ENCODE measurements around the gene NPHP4.
"Not testable (repeated sequence)": the region's sequence is repeated elsewhere in the genome, so short reads cannot be mapped to it uniquely, and the experiment has no call there.

Gene NPHP4

DNA sequence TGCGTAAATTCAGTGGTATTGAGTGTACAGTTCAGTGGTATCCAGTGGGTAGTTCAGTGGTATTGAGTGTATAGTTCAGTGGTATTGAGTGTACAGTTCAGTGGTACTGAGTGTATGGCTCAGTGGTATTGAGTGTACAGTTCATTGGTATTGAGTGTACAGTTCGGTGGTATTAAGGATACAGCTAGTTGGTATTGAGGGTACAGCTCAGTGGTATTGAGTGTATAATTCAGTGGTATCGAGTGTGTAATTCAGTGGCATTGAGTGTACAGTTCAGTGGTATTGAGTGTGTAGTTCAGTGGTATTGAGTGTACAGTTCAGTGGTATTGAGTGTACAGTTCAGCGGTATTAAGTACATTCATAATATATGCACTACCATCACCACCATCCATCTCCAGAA is 30.0 kb upstream of the NPHP4 start:
- no peak for DNase-seq

GRCh38 chr1:6019166-6019845 is 27.1 kb upstream of the NPHP4 start:
- DNase-seq, result no peak

GRCh38 chr1:6017654-6018053 is 25.4 kb upstream of the NPHP4 start:
- not testable (repeated sequence) for DNase-seq

DNA sequence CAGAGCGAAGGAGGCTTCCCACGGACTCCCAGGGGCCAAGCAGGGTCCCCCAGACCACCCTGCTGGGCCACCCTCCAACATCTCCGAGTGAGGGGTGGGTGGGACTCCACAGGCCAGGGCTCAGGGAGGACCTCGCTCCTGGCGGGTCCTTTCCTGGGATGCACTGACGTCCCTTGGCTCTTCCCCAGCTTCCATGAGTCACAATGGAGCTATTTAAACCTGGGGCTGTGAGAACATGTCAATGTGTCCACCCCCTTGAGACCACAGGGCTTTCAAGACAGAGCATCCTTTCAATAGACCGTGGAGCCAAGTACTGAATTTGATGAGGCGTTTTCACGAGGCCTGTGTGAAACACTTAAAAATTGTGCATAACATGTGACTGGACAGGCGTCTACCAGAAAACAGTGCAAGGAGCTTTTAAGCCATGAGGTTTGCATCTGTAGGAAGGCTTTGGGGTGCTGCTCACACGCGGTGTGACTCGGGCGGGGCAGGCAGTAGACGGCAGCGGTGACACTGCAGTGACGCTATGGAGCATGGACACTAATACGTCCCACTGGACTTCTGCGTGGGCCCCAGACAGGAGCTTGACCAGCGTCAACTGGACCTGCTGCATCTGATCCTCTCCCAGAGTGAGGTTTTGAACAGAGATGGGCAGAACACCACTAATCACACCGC is 24.1 kb upstream of the NPHP4 start:
- DNase-seq, result no peak

DNA sequence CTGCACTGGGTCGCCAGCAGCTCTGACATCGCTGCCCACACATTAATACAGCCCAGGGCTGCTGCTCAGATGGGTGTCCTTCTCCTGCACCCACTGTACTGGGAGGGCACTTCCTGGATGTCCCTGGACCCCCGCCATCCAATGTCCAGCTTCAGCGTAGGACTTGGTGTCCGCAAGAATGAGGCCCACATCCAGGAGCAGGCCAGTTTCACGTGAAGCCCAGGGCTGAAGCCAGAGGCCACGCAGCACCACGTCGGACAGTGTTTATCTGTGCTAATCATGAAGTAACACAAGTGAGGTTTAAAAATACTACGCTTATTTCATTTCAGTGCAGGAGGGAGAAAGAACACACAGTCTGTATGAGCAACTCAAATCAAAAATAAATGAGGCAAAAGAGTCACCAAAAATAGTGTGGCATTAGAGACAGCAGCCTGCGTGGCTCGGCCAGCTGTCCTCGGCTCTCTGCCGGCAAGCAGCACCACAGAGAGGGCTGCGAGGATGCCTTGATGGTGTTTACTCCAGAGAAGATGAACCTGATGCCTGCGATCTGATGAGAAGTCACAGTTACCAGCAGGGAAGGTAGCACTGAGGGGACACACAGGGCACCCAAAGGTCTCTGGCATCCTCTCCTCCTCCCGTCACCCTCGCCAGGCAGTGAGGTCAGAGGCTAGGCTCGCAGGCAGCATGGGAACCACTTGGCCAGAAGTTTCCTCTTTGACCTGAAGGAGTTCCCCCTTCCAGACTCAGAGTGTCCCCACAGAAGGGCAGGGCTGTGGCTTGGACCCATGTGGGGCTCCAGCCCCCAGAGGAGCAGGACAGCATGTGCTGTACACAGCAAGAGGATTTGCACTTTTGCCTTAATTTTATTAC is 22.1 kb upstream of the NPHP4 start:
- DNase-seq, result no peak

DNA sequence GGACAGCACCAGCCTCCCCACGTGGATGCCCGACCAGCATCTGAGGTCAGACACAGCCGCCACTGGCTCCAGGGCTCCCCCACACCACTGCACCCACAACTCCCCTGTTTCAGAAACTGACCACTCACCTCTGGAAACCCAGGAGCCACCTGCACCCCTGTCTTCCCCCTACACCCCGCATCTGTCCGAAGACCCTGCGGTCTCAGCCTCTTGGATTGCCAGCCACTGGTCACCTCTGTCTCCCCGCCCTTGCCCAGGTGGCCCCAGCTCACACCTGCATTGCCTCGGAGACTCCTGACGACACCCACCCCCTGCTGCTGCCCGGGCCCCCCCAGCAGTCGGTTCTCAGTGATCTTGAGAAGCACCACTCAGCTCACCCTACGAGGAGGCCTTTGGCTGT is 21.3 kb upstream of the NPHP4 start:
- no peak for DNase-seq

DNA sequence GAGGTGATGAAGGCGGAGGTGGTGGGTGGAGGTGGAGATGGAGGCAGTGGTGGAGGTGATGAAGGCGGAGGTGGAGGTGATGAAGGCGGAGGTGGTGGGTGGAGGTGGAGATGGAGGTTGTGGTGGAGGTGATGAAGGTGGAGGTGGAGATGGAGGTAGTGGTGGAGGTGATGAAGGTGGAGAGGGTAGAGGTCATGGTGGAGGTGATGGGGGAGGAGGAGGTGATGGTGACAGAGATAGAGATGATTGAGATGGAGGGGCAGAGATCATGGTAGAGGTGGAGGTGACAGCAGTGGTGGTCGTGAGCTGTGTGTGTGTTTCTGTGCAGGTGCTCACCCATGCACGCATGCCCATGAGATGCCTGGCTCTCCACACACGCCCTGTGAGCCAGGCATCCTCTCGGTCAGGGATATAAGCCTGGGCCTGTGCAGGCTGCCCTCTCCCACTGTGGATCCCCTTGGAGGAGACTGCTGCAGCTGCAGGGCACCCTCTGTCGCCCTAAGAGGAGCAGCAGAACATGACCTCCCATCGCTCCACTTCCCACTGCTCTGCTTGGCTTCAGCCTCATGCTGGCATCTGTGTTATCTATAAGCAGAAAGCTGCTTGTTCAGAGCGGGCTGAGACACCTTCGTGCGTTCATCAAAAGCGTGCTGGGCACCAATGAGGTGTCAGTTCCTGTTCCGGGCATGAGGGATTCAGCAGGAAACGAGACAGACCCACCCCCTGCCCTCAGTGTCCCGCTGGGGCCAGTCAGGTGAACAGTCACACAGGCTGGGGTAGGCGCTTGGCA is 20.5 kb upstream of the NPHP4 start:
- no peak for DNase-seq

DNA sequence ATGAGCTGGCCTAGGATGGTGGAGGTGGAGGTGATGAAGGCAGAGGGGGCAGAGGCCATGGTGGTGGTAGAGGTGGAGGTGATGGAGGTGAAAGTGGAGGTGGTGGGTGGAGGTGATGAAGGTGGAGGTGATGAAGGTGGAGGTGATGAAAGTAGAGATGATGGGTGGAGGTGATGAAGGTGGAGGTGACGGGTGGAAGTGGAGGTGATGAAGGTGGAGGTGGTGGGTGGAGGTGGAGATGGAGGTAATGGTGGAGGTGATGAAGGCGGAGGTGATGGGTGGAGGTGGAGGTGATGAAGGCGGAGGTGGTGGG is 19.7 kb upstream of the NPHP4 start:
- no peak for DNase-seq

- DNase-seq, result no peak
Observed at GRCh38 chr1:6011161-6011945, 19.1 kb upstream of the NPHP4 start.

DNA sequence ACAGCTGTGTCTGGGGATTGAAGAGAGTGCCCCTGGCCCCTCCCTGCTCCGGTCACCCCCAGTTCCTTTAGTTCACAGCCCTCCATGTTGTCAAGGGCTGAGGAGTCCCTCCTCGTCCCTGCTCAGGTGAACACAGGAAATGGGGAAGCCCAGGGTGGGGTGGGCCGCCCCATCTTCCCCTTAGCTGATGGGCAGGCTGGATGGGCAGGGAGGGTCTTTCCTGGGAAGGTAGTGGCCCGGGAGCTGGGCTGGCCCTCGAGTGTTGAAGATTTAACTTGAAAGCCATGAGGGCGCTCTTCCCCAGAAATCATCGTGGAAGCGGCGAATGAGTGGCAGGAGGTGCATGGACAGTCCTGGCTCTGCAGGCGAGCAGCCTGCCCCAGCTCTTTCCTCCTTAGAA is 18.3 kb upstream of the NPHP4 start:
- no peak for DNase-seq

GRCh38 chr1:6009120-6010040 is 17.2 kb upstream of the NPHP4 start:
- no peak for DNase-seq

- no peak for DNase-seq
Observed at GRCh38 chr1:6008696-6009095, 16.5 kb upstream of the NPHP4 start.

GRCh38 chr1:6008084-6008415 is 15.8 kb upstream of the NPHP4 start:
- DNase-seq, result no peak

DNA sequence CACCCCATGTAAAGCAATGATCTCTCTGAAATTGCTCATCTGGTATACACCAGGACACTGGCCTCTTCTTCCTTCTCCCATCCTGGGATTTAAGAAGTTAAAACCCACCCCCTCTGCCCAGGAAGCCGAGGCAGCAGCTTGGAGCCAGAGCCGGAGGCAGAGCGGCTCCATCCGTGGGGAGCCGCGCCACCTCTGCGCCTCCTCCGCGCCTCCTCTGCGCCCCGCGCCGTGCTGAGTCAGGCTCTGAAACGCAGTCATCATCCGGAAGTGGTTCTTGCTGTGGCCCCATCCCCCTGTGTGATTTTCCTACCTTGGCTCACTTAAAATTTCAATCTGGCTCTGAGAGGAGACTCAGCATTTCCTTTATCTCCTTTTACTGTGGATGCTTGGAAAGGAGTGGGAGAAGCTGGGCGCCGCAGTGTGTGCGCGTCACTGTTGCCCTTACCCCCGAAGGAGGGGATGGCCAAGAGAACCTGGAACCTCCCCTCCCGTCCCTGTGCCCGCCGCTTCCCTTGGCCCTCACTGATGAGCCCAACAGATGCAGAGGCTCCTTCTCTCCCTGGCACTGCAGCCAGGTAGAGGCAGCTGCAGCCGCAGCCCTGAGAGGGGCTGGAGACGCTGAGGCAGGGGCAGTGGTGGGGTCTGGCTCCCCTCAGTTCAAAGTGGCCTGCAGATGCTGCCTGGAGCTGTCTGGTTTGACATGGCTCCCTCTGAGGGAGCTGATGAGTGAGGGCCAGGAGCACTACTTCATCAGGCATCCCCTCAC is 15.3 kb upstream of the NPHP4 start:
- DNase-seq, result no peak

DNA sequence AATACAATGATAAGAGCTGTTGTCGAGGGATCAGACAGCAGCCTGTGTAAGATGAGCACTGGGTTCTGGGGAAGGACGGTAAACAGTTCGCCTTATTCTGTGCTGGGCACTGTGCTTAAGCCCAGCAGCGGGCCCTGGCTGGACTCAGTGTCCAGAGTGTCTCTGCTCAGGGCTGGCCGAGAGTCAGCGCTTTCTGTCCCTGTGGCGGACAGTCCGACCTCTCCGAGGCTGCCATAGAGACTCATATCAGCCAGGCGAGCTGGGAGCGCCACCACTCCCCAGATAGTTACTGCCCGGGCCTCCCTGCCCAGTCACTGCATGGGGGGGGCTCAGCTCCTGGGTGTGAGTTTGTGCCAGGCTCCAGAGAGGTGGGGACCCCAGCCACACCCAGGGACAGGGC is 14.7 kb upstream of the NPHP4 start:
- DNase-seq, result no peak

GRCh38 chr1:6005276-6005917 is 13.2 kb upstream of the NPHP4 start:
- no peak for DNase-seq

DNA sequence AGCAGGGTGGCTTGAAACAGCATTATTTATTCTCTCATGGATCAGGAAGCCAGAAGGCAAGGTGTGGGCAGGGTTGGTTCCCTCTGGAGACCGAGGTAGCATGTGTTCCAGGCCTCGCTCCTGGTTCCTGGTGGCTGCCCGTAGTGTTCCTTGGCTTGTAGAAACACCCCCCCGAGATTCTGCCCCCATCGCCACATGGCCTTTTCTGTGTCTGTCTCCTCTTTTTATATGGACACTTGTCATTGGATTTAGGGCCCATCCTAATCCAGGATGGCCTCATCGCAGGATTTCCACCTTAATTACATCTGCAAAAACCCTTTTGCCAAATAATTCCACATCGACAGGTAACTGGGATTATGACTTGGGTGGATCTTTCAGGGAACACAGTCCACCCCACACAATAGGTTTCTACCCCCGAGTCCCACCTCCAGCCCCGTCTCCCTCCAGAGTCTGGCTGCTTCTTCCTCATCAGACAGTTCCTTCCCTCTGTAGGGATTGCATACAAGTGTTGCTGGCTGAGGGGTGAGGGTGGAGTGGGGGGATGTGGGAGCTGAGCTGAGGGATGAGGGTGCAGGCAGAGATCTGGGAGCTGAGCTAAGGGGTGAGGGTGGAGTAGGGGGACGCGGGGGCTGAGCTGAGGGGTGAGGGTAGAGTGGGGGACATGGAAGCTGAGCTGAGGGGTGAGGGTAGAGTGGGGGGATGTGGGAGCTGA is 12.3 kb upstream of the NPHP4 start:
- DNase-seq, result no peak

DNA sequence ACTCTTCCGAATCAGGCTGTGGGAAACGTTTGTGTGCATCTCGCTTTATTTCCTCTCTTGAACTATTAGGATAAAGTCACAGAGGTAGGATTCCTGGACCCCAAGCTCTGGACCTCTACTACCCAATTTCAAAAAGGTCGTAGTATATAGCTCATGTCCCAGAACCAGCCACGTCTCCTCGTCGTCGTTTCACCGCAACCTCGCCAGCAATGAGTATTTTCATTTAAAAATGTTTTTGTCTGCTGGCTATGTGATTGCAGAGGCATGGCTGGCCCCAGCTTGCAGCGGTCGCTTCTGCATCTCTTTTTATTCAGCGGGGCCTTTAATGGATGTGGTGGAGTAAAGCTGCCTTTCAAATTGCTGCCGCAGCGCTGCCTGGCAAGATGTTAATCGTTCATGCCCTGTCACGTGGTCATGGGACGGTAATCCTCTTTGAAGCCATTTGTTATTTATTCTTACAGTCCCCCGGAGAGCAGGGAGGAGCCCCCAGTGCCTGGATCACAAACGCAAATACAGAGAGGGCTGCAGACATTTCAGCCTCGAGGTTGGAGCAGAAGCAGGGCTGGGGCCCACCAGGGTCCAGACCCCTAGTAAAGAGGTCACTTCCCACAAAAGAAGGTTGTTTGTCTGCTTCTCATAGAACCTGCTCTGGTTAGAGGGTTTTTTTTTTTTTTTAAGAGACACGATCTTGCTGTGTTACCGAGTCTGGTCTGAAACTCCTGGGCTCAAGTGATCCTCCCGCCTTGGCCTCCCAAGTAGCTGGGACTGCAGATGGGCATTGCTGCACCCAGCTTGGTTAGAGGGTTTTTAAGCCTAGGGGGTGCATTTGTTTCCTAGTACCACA is 11.6 kb upstream of the NPHP4 start:
- DNase-seq, result no peak
